A673 (cell line): ENCODE measurements around the gene AFF2. TPM values are rescaled to one million over a fixed set of nuclear protein-coding genes. Genes with fewer than 3 reads are reported as not detected.

Experiments used
- BruUV-seq: library from RNA; stranded (reverse); fragments of 400-500 nt; replicated peaks from 2 replicates; lab custom pipeline; 2021; lab: Mats Ljungman, UMichigan
- CTCF ChIA-PET: fragments of 300-600 bp; sonication (Branson Sonifier 250); formaldehyde crosslinking; loops from one replicate; lab custom pipeline; 2022; ENCODE audit warnings: antibody characterized with exemption; lab: Charles Lee
- POLR2A ChIA-PET: fragments of 300-600 bp; sonication (Branson Sonifier 250); formaldehyde crosslinking; loops from one replicate; lab custom pipeline; 2022; ENCODE audit warnings: antibody characterized with exemption; ENCODE audit not compliant: low non-redundant PET; lab: Charles Lee
- DNase-seq: peaks from one replicate; pipeline ENCODE4 v3.0.0-alpha.2; 2015; ENCODE audit warnings: low spot score
- H3K27ac ChIP-seq: fragments of 200-600 bp; sonication (generic); 2 replicates; pipeline ENCODE4 v1.5.1; 2016; ENCODE audit warnings: mixed run types, low read depth, mild to moderate bottlenecking, mixed read lengths, antibody characterized with exemption, low read length; ENCODE audit not compliant: poor library complexity, severe bottlenecking
- H3K27me3 ChIP-seq: fragments of 200-600 bp; sonication (generic); replicated peaks from 2 replicates; pipeline ENCODE4 v1.6.1; 2017; ENCODE audit warnings: mixed run types, low read depth, mild to moderate bottlenecking, mixed read lengths, antibody characterized with exemption, low read length; ENCODE audit not compliant: insufficient read depth, poor library complexity
- H3K36me3 ChIP-seq: fragments of 200-600 bp; sonication (generic); 2 replicates; pipeline ENCODE4 v1.6.1; 2016; ENCODE audit warnings: mixed run types, mild to moderate bottlenecking, mixed read lengths, antibody characterized with exemption, low read length; ENCODE audit not compliant: insufficient read depth, poor library complexity, severe bottlenecking
- H3K4me1 ChIP-seq: fragments of 200-600 bp; sonication (generic); 2 replicates; pipeline ENCODE4 v1.6.1; 2017; ENCODE audit warnings: mixed run types, mild to moderate bottlenecking, mixed read lengths, antibody characterized with exemption, low read length; ENCODE audit not compliant: insufficient read depth, poor library complexity, severe bottlenecking
- H3K4me3 ChIP-seq: fragments of 200-600 bp; sonication (generic); 2 replicates; pipeline ENCODE4 v1.5.1; 2016; ENCODE audit warnings: low read depth, mixed run types, mild to moderate bottlenecking, mixed read lengths, low read length; ENCODE audit not compliant: poor library complexity, severe bottlenecking
- H3K9me3 ChIP-seq: fragments of 200-600 bp; sonication (generic); 2 replicates; pipeline ENCODE4 v1.6.1; 2016; ENCODE audit warnings: mixed run types, low read depth, mild to moderate bottlenecking, mixed read lengths, antibody characterized with exemption, low read length; ENCODE audit not compliant: poor library complexity, severe bottlenecking
- EZH2 ChIP-seq: fragments of 200-600 bp; sonication (generic); IDR thresholded peaks from 2 replicates; pipeline ENCODE4 v1.6.1; 2017; ENCODE audit warnings: borderline replicate concordance, low read depth, mild to moderate bottlenecking, mixed read lengths, antibody characterized with exemption, low read length; ENCODE audit not compliant: poor library complexity, severe bottlenecking
- intact Hi-C: fragments of 100-400 bp; cut with micrococcal nuclease; formaldehyde crosslinking; loops from one replicate; pipeline ENCODE4 v1.10.0; 2022; ENCODE audit not compliant: unreplicated experiment
- total RNA-seq: library from RNA; stranded (reverse); gene quantifications from 2 replicates; pipeline ENCODE4 v1.2.3, GENCODE V29; 2021
- TF ChIP-seq, protein P1 (sequence below): fragments of 300-800, 200-600 bp; sonication (generic); conservative IDR thresholded peaks from 2 replicates; pipeline ENCODE4 v1.5.1; 2017; ENCODE audit warnings: low read depth, mild to moderate bottlenecking, antibody characterized with exemption, low read length, moderate library complexity, mixed read lengths

AFF2 gene
- total RNA-seq, 1 experiment from 2014 or later: not detected

DNA sequence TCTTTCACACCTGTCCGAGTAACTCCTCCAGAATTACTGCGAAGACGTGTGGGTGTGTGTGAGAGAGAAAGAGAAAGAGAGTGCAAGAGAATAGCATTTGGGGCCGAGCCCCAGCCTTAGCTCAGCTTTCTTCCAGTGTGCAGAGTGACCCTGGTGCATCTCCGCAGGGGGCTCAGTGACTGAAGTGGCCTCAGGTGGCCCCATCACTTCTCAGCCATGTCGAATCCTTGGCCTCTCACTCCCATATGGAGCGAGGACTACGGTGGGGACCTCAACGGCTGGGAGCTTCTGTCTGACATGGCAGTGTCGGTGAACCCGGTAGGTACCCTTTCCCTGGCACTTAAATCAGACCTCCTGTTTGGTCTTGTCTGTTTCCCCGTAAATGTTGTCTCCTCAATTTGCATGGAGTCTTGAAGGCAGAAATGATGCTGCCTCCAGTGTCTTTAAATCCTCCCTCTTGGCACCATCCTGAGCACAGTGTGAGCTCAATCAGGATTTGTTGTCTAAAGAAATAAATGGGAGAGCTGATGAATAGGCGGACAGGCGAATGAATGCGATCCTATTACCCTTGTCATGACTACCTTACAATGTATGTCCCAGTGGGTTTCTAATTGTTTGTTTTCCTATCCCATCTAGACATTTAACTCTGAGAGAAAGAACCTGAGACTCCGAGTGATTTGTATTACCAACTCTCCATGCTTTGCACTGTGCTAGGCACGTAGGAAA lies 305.9 kb downstream of the AFF2 start:
- Histone ChIP-seq H3K27me3 (no peaks in the 10 kb centered on the region), H3K9me3 (no peaks in the 10 kb centered on the region), H3K36me3 (no peaks in the 10 kb centered on the region), H3K4me1 (no peaks in the 10 kb centered on the region), H3K4me3 (no peak overlapping the region), H3K27ac (no peak overlapping the region)
- ChIA-PET POLR2A (no interaction called here), CTCF (no interaction called here)
- DNase-seq: no peak
- intact Hi-C loops: no loop called here
- BruUV-seq: no TSS peak
- TF ChIP-seq, protein P1, sequence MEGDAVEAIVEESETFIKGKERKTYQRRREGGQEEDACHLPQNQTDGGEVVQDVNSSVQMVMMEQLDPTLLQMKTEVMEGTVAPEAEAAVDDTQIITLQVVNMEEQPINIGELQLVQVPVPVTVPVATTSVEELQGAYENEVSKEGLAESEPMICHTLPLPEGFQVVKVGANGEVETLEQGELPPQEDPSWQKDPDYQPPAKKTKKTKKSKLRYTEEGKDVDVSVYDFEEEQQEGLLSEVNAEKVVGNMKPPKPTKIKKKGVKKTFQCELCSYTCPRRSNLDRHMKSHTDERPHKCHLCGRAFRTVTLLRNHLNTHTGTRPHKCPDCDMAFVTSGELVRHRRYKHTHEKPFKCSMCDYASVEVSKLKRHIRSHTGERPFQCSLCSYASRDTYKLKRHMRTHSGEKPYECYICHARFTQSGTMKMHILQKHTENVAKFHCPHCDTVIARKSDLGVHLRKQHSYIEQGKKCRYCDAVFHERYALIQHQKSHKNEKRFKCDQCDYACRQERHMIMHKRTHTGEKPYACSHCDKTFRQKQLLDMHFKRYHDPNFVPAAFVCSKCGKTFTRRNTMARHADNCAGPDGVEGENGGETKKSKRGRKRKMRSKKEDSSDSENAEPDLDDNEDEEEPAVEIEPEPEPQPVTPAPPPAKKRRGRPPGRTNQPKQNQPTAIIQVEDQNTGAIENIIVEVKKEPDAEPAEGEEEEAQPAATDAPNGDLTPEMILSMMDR: no peak
- no peak for TF ChIP-seq EZH2

GRCh38 chrX:148808833-148809232 lies 308.4 kb downstream of the AFF2 start:
- Histone ChIP-seq H3K27me3 (no peaks in the 10 kb centered on the region), H3K4me3 (no peak overlapping the region), H3K36me3 (no peaks in the 10 kb centered on the region), H3K27ac (no peak overlapping the region), H3K9me3 (no peaks in the 10 kb centered on the region), H3K4me1 (no peaks in the 10 kb centered on the region)
- no peak for TF ChIP-seq EZH2
- TF ChIP-seq, protein P1: no peak
- ChIA-PET POLR2A (no interaction called here), CTCF (no interaction called here)
- DNase-seq: no peak
- BruUV-seq: no TSS peak
- intact Hi-C loops: no loop called here

- POLR2A ChIA-PET: no interaction called here
- Histone ChIP-seq H3K27me3 (no peaks in the 10 kb centered on the region), H3K36me3 (no peaks in the 10 kb centered on the region), H3K9me3 (no peaks in the 10 kb centered on the region), H3K27ac (no peak overlapping the region), H3K4me3 (no peak overlapping the region), H3K4me1 (no peaks in the 10 kb centered on the region)
- CTCF ChIA-PET: no interaction called here
- no peak for DNase-seq
- BruUV-seq: no TSS peak
- intact Hi-C loops: no loop called here
- TF ChIP-seq, protein P1: no peak
- TF ChIP-seq EZH2: no peak
These were observed 310.8 kb downstream of the AFF2 start for GRCh38 chrX:148811236-148811635.
